ENCODE data around the gene ZDHHC11. TPM values are rescaled to one million over a fixed set of nuclear protein-coding genes. Genes with fewer than 3 reads are reported as not detected.
"Not testable (repeated sequence)": the region's sequence is repeated elsewhere in the genome, so short reads cannot be mapped to it uniquely, and the experiment has no call there.

ZDHHC11 gene
- total and polyA plus RNA-seq, 9 donors = 1.1 to 25.6 (median 4.7) TPM

GRCh38 chr5:801472-801871, 49.3 kb downstream of the ZDHHC11 start:
- no peak overlapping the region for H3K4me3 ChIP-seq
- intact Hi-C loops (cut with DNase I) = no loop called here
- no peak for DNase-seq
- H3K4me1 ChIP-seq (ENCODE audit: insufficient read depth) = no peaks in the 10 kb centered on the region
- no peak overlapping the region for H3K27ac ChIP-seq
- no peaks in the 10 kb centered on the region for H3K27me3 ChIP-seq
- 72 to 88% (median 85%) methylated on average over 6 of the region's 6 CpGs for WGBS, 3 donors
- no peaks in the 10 kb centered on the region for H3K36me3 ChIP-seq
- no peaks in the 10 kb centered on the region for H3K9me3 ChIP-seq
- no peak for TF ChIP-seq POLR2A (IDR thresholded peaks at IDR 0.05)

- intact Hi-C loops (cut with DNase I) = not testable (repeated sequence)
These were observed 49.7 kb downstream of the ZDHHC11 start for GRCh38 chr5:801055-801454.

GRCh38 chr5:798505-799138, 52.2 kb downstream of the ZDHHC11 start:
- H3K27me3 ChIP-seq; H3K9me3 ChIP-seq; H3K4me1 ChIP-seq (ENCODE audit: insufficient read depth); DNase-seq; H3K36me3 ChIP-seq; intact Hi-C loops (cut with DNase I); H3K27ac ChIP-seq; H3K4me3 ChIP-seq: not testable (repeated sequence)
- WGBS, 3 donors = 55 to 66% (median 56%) methylated on average over 6 of the region's 6 CpGs

More at GRCh38 chr5:801055-801454, 49.7 kb downstream of the ZDHHC11 start:
- not testable (repeated sequence) for H3K4me1 ChIP-seq (ENCODE audit: insufficient read depth); DNase-seq; H3K4me3 ChIP-seq; H3K27ac ChIP-seq; H3K27me3 ChIP-seq; H3K9me3 ChIP-seq; H3K36me3 ChIP-seq
- 52 to 79% (median 63%) methylated on average over 4 of the region's 4 CpGs for WGBS, 3 donors

DNA sequence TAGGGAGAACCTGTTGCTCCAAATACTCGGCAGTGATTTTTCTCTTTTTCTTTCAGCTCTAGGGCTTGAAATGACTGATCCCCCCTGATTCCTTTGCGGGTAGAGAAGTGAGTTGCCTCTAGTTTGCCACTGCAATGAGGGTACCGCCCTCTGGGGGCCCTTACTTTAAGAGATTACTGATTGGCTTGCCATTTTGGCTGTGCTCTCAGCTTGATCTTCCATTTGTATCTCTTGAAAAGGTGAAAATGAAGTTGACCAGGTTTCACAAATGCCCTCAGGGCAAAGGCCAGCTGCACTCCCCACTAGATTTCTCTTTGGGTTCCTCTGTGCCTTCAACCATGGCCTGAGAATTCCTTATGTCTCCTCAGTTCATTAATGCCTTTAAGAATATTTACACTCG, 52.8 kb downstream of the ZDHHC11 start:
- H3K27me3 ChIP-seq; H3K36me3 ChIP-seq; intact Hi-C loops (cut with DNase I); H3K9me3 ChIP-seq; DNase-seq; H3K27ac ChIP-seq; H3K4me1 ChIP-seq (ENCODE audit: insufficient read depth); H3K4me3 ChIP-seq: not testable (repeated sequence)
- WGBS, 3 donors = 60 to 77% (median 77%) methylated on average over 3 to 4 of the region's 4 CpGs

DNA sequence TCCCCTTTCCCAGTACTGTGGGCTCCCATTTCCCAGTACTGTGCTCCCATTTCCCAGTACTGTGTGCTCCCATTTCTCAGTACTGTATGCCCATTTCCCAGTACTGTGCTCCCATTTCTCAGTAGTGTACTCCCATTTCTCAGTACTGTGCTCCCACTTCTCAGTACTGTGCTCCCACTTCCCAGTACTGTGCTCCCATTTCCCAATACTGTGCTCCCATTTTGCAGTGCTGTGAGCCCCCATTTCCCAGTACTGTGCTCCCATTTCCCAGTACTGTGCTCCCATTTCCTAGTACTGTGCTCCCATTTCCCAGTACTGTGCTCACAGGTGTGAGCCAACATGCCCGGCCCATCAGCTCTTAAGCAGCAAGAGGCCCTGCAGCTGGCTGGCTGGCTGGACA, 54.9 kb downstream of the ZDHHC11 start:
- intact Hi-C loops (cut with DNase I); H3K4me3 ChIP-seq; DNase-seq; H3K4me1 ChIP-seq (ENCODE audit: insufficient read depth); H3K27me3 ChIP-seq; H3K36me3 ChIP-seq; H3K9me3 ChIP-seq; H3K27ac ChIP-seq: not testable (repeated sequence)
- 52 to 77% (median 65%) methylated on average over 1 of the region's 1 CpG for WGBS, 3 donors

DNA sequence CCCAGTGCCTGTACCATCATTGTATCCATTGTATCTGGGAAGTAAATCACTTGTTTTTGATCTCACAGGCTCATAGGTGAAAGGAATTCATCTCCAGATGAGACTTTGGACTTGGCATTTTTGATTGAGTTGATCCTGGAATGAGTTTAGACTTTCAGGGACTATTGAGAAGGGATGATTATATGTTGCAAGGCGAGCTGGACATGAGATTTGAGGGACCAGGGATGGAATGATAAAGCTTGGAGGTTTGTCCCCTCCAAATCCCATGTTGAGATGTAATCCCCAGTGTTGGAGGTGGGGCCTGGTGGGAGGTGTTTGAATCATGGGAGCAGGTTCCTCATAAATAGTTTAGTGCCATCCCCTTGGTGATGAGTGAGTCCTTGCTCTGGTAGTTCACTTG, 55.8 kb downstream of the ZDHHC11 start:
- H3K4me1 ChIP-seq (ENCODE audit: insufficient read depth); H3K27ac ChIP-seq; intact Hi-C loops (cut with DNase I); H3K9me3 ChIP-seq; H3K36me3 ChIP-seq; H3K4me3 ChIP-seq; DNase-seq; H3K27me3 ChIP-seq: not testable (repeated sequence)
- 77 to 88% (median 82%) methylated on average over 1 of the region's 1 CpG for WGBS, 3 donors

- H3K36me3 ChIP-seq; H3K27ac ChIP-seq; H3K9me3 ChIP-seq; H3K4me3 ChIP-seq; H3K4me1 ChIP-seq (ENCODE audit: insufficient read depth); H3K27me3 ChIP-seq; DNase-seq; intact Hi-C loops (cut with DNase I): not testable (repeated sequence)
- 85 to 89% (median 87%) methylated on average over 10 of the region's 10 CpGs for WGBS, 3 donors
These were observed 62.1 kb downstream of the ZDHHC11 start for GRCh38 chr5:788703-789102.

GRCh38 chr5:787857-788233, 62.9 kb downstream of the ZDHHC11 start:
- H3K9me3 ChIP-seq; DNase-seq; intact Hi-C loops (cut with DNase I); H3K4me1 ChIP-seq (ENCODE audit: insufficient read depth); H3K27ac ChIP-seq; H3K4me3 ChIP-seq; H3K36me3 ChIP-seq; H3K27me3 ChIP-seq: not testable (repeated sequence)
- WGBS, 3 donors = 64 to 83% (median 83%) methylated on average over 6 of the region's 6 CpGs

GRCh38 chr5:787224-787856, 63.4 kb downstream of the ZDHHC11 start:
- DNase-seq; H3K27me3 ChIP-seq; H3K36me3 ChIP-seq; H3K27ac ChIP-seq; H3K4me3 ChIP-seq; H3K9me3 ChIP-seq; H3K4me1 ChIP-seq (ENCODE audit: insufficient read depth); intact Hi-C loops (cut with DNase I): not testable (repeated sequence)
- 88 to 92% (median 89%) methylated on average over 7 to 13 of the region's 18 CpGs for WGBS, 3 donors

DNA sequence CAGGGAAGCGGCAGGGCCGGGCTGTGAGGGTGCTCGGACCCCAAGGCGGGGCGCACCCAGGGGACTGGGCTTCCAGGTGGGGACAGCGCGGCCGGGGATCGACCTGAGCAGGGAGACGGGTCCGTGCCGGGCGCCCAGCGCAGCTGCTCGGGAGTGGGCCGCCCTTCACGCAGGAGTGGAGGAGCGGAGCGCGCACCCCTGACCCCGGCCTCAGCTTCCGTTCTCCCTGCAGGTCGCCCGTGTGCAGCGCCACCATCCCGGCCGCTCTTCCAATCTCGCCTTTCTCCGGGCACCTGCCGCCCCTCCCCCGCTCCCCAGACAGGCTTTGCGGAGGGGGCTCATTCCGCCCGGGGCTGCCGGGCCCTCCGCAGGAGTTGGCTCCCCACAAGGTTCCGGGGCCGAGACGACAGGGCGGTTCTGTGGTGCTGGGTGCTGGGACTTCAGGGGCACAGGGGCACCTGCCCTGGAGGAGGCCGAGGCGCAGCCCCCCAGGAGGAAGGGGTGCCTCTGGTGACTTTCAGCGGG, 65.5 kb downstream of the ZDHHC11 start:
- H3K27ac ChIP-seq; intact Hi-C loops (cut with DNase I); H3K36me3 ChIP-seq; H3K9me3 ChIP-seq; H3K27me3 ChIP-seq; H3K4me1 ChIP-seq (ENCODE audit: insufficient read depth): not testable (repeated sequence)
- DNase-seq = peak in 3 of 5 donors; percentile 35 to 36 (median 36)
- 2 to 13% (median 2%) methylated on average over 12 to 37 of the region's 43 CpGs for whole genome bisulfite sequencing, 3 donors
- peak overlapping the region; percentile 52 for H3K4me3 ChIP-seq

GRCh38 chr5:784428-785177, 66.2 kb downstream of the ZDHHC11 start, which contains the start of gene ZDHHC11B:
Gene ZDHHC11B, minus strand, starts transcription at chr5:784729. Its CDS starts 17,810 bp downstream, at chr5:766919.
- H3K27ac ChIP-seq; intact Hi-C loops (cut with DNase I): not testable (repeated sequence)
- 0 to 1% (median 1%) methylated on average over 72 to 101 of the region's 101 CpGs for WGBS, 3 donors

More at GRCh38 chr5:784428-785177, 66.2 kb downstream of the ZDHHC11 start, which contains the start of gene ZDHHC11B:
- H3K9me3 ChIP-seq; H3K4me1 ChIP-seq (ENCODE audit: insufficient read depth); H3K27me3 ChIP-seq; H3K36me3 ChIP-seq: not testable (repeated sequence)
- peak within 1 kb of the TSS; percentile 52 for H3K4me3 ChIP-seq
- DNase-seq = peak; percentile 82 to 91 (median 88)
